COR-L47 (cell line): ENCODE results near the gene RPL10.

Experiments
- DNase-seq: peaks from one replicate; lab custom pipeline; 2025; lab: John Stamatoyannopoulos, UW

The RPL10 gene

GRCh38 chrX:154449618-154450017 lies 51.4 kb downstream of the RPL10 start:
- no peak for DNase-seq

- no peak for DNase-seq
Observed at GRCh38 chrX:154450312-154450711, 52.1 kb downstream of the RPL10 start.
